Transverse colon (tissue), 3 donors: Measurements from ENCODE around the gene LRCH3.

ENCODE experiments used
- POLR2A ChIP-seq: fragments of 450-650 bp; IDR thresholded peaks from one replicate; pipeline ENCODE4 v1.6.1; 2016; ENCODE audit warnings: antibody characterized with exemption, mild to moderate bottlenecking, moderate library complexity
- TF ChIP-seq, protein P1 (sequence below), 5 experiments: fragments of 200-600 bp in 3 of 5; fragments of 450-650 bp in 2 of 5; sonication (generic) in 3 of 5; IDR thresholded peaks; 1 replicate in 2 of 5; 2 replicates in 3 of 5; pipeline ENCODE4 v1.5.1; 2016 to 2017; ENCODE audit warnings: antibody characterized with exemption in 5 of 5, inconsistent platforms in 3 of 5, mild to moderate bottlenecking in 2 of 5, moderate library complexity in 1 of 5

DNA sequence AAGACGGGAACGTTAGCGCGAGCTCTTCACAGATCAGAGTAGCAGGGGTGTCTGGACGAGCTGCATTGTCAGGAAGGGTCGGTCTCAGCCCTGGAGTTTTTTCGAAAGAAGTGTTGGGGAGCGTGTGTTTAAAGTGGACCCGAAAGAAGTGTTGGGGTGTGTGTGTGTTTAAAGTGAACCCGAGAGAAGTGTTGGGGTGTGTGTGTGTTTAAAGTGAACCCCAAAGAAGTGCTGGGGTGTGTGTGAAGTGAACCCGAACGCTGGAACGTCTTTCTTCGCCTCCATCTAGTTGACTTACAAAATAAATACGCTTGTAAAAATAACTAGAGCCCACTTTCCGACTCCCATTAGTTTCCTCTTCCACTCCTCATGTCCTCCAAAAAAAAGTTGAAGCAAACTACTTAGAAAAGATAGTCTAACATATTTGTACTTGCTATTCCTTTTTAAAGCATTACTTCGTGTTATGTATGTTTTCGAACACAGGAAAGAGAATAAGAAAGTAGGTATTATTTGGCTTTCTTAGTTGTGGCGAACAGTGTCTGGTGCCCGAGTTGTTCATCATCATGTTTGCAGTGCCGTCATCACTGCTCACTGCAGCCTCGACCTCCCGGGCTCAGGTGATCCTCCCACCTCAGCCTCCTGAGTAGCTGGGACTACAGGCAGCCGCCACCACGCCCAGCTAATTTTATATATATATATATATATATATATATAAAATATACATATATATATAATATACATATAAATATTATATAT, 1.0 kb downstream of the LRCH3 start:
- TF ChIP-seq, protein P1, sequence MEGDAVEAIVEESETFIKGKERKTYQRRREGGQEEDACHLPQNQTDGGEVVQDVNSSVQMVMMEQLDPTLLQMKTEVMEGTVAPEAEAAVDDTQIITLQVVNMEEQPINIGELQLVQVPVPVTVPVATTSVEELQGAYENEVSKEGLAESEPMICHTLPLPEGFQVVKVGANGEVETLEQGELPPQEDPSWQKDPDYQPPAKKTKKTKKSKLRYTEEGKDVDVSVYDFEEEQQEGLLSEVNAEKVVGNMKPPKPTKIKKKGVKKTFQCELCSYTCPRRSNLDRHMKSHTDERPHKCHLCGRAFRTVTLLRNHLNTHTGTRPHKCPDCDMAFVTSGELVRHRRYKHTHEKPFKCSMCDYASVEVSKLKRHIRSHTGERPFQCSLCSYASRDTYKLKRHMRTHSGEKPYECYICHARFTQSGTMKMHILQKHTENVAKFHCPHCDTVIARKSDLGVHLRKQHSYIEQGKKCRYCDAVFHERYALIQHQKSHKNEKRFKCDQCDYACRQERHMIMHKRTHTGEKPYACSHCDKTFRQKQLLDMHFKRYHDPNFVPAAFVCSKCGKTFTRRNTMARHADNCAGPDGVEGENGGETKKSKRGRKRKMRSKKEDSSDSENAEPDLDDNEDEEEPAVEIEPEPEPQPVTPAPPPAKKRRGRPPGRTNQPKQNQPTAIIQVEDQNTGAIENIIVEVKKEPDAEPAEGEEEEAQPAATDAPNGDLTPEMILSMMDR (IDR thresholded peaks at IDR 0.05) = no peak
- TF ChIP-seq POLR2A = no peak
